GM18511 (cell line): Measurements from ENCODE around the gene SRGN.

Experiments used
- ATAC-seq: cut with Tn5 transposase; IDR thresholded peaks from one replicate; pipeline ENCODE4 v1.9.1; 2021; ENCODE audit warnings: mild to moderate bottlenecking, moderate library complexity; ENCODE audit not compliant: unreplicated experiment

SRGN gene

GRCh38 chr10:69060127-69060798 is 27.6 kb upstream of the SRGN start:
- no peak for ATAC-seq

GRCh38 chr10:69061305-69062161 is 26.4 kb upstream of the SRGN start:
- ATAC-seq = peak; percentile 57

- no peak for ATAC-seq
These were observed 25.0 kb upstream of the SRGN start for GRCh38 chr10:69062901-69063300.

DNA sequence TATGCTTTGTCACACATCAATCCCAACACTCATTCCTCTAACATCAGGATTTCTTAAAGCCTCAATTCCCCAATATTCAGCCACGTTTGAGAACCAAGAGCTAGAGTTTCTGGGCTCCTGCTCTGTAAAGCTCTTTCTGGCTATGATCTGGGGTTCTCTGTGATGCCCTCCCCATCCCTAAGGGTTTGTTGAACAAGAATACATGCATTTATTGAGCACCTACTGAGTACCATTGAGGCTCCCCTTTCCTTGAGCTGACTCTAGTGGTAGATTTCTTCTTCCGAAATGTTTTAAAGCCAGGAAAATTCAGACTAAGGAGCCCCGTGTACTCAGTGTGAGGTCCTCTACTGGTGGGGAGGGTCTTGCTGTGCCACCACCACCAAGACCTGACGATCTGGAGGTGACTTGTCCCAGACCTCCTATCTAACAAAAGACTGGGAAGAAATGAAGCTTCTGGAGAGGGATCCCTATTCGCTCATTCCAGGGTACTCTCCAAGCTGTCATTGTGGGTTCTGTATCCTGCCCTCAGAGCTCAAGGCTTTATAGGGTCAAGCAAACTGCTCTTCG is 23.1 kb upstream of the SRGN start:
- no peak for ATAC-seq

DNA sequence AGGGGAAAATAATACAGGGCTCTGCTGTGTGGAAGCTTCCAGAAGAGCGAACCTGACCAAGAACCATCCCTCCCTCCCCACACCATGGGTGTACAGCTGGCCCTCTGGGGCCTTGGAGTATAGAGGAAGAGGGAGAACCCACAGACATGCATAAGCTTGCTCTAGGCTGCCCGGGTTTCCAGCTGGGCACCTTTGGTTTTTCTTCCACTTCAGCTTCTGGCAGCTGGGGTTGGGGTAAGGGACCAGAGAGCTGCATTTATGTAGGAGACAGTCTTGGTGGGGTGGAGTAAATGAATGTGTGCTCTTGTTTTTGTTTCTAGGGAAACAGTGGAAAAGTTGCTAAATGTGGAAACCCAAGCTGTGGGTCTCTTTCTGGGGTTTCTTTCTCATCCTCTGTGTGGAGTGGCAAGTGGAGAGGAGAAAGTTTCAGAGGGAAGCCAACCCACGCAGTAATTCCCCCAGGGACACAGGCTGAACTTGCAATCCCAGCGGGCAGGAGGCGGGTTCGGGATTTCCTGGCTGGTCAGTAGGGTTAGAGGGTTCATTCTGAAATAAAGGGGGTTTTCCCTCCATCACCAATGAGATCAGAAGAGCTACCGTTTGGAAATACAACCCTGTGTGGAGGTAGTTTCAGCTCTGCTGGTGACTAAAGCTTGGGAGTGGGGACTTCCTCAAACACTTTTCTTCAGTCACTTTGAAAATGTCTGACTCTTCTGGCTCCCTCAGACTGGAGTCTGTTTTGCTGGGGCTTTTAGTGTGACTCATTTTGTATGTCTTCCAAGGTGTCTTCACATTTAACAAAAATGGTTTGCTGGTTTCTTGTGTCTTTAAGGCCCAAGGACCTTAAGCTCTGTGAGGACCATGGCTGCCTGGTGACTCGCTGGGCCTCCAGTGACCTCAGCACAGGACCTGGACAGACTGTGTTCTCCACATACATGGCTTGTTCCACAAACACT is 22.2 kb upstream of the SRGN start:
- peak; percentile 61 for ATAC-seq

- ATAC-seq = no peak
These were observed 20.7 kb upstream of the SRGN start for GRCh38 chr10:69067189-69067588.

- ATAC-seq = no peak
These were observed 19.4 kb upstream of the SRGN start for GRCh38 chr10:69068549-69068948.

GRCh38 chr10:69069090-69070042 is 18.5 kb upstream of the SRGN start:
- no peak for ATAC-seq

- no peak for ATAC-seq
These were observed 17.0 kb upstream of the SRGN start for GRCh38 chr10:69070951-69071350.

- ATAC-seq = no peak
These were observed 16.3 kb upstream of the SRGN start for GRCh38 chr10:69071610-69072009.

DNA sequence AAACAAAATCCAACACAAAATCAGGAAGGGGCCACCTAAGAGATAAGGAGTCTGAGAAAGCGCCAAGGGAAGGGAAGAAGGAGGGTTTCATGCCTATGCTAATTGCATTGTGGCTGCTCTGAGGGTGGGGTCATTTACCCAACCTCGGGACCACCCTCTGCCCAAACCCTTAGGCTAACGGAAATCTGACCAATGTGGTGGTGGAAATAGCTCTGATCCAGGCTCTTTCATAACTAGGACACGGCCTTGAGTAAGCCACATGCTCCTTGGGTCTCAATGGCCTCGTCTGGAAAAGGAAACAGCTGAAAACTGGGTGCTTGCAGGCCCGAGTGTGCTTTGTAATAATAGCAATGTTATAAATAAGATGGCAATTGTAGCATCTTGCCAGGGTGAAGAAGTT is 14.9 kb upstream of the SRGN start:
- no peak for ATAC-seq

DNA sequence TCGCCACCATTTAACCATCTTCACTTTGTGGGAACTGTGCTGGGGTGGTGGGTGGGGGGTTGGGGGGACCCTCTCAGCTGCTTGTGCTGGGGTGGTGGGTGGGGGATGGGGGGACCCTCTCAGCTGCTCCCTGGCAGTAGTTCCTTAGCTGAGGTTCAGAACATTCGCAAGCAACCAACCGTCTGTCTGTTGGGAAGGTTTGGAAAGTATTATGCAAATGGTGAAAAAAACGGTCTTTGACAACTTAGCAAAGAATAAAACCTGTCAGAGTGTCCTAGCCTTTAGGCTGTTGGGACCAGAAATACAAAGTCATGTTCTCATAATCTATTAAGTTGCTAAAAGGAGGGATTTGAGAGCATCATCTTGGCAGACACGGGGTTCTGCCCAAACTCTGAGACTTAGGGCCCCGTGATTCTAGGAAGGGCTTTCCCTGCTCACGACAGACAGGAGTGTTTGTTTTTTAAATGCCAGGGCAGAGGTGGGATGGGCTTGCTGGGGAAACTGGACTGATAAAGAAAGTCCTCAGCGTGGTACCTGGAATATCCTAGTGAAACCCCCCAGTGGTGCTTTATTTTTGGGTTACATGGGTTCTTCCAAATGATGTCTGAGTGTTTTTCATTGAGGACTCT is 14.1 kb upstream of the SRGN start:
- no peak for ATAC-seq

- ATAC-seq = no peak
These were observed 13.4 kb upstream of the SRGN start for GRCh38 chr10:69074532-69074931.

DNA sequence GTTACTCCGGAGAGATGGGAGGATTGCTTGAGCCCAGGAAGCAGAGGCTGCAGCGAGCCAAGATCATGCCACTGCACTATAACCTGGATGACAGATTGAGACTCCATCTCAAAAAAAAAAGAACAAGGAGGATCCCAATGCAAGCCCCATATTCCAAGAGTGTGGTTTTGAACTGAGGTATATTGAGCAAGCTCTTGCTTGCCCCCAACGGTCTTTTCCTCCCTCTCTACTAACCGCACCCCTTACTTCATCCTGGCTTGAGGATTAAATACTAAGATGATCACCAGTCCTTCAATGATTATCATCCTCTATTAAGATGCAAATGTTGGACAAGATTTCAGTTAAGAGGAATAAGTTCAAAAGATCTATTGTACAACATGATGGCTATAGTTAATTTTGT is 12.5 kb upstream of the SRGN start:
- no peak for ATAC-seq

DNA sequence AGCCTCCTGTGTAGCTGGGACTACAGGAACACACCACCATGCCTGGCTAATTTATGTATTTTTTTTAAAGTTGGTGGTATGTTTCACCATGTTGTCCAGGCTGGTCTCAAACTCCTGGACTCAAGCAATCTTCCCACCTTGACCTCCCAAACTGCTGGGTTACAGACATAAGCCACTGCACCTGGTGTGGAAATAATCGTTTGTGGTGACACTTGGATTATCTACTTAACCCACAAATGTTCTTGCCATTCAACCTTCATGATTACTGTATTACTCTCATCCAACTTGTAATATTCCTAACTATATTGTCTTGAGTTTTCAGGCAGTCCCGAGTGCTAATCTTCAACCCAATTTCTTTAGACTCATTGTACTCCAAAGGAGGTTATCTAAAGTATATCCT is 9.6 kb upstream of the SRGN start:
- ATAC-seq = no peak

- ATAC-seq = no peak
These were observed 7.7 kb upstream of the SRGN start for GRCh38 chr10:69080226-69080625.

DNA sequence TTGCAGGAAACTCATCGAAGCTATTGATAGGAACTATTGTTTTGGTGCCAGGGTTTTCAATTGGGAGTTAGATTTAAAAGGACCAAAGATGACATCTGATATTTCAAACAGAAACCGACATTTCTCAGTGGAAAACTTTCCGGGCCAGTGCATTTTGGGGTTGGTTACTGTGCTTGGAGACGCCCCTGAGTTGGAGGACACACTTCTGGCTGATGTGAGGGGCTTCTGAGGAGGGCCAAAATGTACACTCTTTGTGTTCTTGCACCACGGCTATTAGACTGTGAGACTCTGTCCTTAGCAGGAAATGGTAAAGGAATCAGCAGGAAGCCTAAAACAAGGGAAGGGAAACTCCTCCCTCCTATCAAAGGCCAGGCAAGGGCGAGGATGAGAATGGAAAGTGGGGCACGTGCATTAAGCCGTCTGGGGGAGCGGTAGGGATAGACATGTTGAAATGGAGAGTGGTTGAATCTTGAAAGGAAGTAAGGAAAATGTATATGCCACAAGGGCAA is 1.8 kb upstream of the SRGN start:
- ATAC-seq = no peak

DNA sequence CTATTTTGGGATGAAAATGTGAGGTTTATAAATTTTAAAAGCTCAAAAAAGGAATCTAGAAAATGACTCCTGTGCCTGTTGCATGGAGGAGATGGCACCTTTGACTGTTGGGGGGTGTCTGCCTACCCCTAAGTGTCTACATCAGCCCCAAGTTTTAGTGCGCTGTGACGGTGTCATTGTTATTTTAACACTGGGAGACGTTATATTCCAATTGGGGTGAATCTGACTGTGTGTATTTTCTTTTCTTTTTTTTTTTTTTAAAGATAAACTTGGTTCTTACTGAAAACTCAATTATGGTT is 517 bp downstream of the SRGN start:
- no peak for ATAC-seq

DNA sequence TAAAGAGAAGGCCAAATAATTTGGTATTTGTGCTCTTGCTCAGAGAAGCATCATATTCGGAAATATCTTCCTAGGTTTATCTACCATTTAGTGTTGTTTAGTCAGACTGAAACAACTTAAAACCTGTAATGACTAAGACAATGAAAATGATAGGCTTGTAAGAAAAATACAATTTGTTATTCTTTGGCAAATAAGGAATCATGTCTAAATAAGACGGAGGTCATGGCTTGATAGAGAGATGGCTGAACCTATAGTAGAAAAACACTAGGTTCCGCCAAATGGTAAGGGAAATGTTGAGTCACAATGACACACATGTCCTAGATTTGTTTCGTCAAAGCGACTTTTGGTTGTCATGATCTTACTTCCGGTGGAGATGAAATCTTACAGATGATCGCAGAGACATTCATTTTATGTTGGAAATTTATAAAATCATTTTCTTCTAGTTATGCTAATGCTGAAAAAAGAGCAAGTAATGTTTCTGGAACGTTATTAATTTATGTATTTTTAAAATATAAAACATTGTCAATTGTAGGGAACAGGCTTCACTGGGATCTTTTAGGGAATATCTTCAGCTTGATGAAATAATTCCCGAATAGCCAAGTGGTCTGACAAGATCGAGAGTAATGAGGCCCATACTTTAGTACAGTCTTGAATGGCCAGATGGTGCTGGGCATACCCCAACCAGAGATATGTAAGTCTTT is 1.0 kb downstream of the SRGN start:
- ATAC-seq = peak; percentile 25
